GM19467 (cell line): ENCODE results near the gene AP3D1.
"Not testable (repeated sequence)": the region's sequence is repeated elsewhere in the genome, so short reads cannot be mapped to it uniquely, and the experiment has no call there.

ENCODE experiments used
- ATAC-seq: cut with Tn5 transposase; IDR thresholded peaks from one replicate; pipeline ENCODE4 v1.9.1; 2021; ENCODE audit warnings: mild to moderate bottlenecking, moderate library complexity; ENCODE audit not compliant: unreplicated experiment

AP3D1 gene

DNA sequence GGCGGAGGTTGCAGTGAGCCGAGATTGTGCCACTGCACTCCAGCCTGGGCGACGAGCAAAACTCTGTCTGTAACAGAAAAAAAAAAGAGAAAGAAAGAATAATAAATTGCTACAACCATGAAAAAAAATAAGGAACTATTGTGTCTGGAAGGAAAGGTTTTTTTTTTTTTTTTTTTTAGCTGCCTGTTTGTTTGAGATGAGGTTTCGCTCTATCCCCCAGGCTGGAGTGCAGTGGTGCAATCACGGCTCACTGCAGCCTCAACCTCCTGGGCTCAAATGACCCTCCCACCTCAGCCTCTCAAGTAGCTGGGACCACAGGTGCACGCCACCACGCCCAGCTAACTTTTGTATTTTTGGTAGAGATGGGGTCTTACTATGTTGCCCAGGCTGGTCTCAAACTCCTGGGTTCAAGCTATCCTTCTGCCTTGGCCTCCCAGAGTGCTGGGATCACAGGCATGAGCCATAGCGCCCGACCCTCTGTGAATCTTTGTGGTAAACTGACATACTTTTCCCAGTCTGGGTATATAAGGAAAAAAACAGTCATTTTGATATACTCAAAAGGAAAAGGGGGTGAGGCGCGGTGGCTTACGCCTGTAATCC, 59.3 kb downstream of the AP3D1 start:
- not testable (repeated sequence) for ATAC-seq

GRCh38 chr19:2089727-2090053, 61.7 kb downstream of the AP3D1 start:
- ATAC-seq: no peak

- no peak for ATAC-seq
Observed at GRCh38 chr19:2089001-2089711, 62.2 kb downstream of the AP3D1 start.

DNA sequence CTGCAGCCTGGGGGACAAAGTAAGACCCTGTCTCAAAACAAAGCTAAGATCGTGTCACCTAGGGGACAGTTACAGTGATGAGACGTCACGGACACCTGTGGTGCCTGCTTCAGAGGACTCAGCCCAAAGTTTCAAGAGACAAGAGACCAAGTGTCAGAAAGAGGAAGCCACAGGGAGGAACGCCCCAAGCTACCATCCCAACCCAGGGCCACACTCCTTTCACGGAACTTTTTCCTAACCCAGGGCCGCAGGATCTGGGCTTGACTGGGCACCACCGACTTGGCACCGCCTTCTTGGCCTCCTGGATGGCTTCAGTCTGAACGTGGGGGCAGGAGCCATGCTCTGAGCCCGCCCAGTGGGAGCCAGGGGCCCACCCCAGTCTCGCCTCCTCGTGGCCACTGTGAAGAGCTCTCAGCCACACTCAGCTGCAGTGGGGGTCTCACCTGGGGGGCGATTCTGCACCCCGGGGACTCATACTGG, 63.7 kb downstream of the AP3D1 start:
- no peak for ATAC-seq

- not testable (repeated sequence) for ATAC-seq
Observed at GRCh38 chr19:2086695-2087620, 64.4 kb downstream of the AP3D1 start.

DNA sequence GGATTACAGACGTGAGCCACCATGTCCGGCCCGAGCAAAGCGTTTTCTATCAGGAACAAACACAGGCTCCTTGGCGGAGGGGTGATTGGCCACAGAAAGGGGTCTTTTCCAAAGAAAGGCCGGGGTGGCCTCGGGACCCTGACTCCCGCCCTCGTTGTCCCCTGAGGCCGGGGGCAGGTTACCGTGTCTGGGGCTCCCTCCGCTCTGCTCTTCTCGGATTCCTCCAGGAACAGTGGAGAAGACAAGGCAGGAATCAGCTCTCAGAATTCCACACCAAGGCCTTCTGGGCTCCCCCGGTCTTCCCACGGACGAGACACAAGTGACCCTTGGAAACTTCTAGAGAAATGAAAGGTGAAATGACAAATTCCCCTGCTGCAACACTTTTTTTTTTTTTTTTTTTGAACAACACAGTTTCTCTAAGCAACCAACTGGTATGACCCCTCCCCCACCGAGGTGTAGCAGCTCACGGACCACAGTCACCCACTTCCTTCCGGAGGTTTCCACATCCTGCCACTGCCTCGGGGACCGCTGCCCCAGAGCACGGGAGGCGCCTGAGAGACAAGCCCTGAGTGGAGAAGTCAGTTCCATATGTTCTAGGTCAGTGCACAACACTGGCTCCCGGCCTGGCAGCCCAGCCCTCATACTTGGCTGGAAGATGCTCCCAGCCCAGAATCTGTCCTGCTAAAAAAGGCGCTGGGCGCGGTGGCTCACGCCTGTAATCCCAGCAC, 66.2 kb downstream of the AP3D1 start:
- ATAC-seq: peak; percentile 31

GRCh38 chr19:2083174-2083854, 68.1 kb downstream of the AP3D1 start:
- no peak for ATAC-seq

DNA sequence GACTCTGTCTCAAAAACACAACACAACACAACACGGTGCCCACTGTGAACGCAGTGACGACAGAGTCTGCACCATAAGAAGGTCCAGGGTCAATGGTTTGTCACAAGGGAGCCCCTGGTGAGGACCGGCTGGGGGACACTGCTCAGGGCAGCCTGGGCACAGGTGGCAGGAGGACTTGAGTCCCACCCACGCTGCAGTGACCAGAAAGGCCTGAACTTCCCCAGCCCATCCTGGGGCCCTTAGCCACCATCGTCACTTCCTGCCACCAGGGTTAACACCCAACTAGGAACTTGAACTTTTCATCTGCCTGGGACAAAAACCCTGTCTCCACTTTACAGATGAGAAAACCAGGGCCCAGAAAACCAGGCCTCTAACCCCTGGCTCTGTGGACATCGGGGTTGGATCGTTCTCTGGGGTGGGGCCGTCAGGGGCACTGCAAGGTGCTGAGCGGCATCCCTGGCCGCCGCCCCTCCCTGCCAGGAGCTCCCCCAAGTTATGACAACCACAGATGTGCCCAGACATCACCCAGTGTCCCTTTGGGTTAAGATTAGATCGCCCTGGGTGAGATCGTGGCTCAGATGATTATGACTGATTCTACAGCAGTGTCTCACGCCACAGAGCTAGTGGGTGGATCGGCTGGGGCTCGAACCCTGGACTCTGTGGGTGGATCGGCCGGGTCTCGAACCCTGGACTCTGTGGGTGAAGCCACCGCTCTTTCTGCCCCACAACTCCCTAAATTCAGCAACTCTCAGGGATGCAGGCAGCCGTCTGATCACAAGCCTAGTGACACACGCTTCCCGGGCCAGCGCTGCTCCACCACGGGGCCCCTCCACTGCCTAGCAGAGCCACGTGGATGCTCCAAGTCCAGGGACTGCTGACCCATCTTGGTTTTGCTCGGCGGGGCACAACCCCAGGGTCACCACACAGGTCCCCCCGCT, 69.2 kb downstream of the AP3D1 start:
- ATAC-seq: no peak

- ATAC-seq: no peak
Observed at GRCh38 chr19:2080336-2080988, 70.9 kb downstream of the AP3D1 start.

DNA sequence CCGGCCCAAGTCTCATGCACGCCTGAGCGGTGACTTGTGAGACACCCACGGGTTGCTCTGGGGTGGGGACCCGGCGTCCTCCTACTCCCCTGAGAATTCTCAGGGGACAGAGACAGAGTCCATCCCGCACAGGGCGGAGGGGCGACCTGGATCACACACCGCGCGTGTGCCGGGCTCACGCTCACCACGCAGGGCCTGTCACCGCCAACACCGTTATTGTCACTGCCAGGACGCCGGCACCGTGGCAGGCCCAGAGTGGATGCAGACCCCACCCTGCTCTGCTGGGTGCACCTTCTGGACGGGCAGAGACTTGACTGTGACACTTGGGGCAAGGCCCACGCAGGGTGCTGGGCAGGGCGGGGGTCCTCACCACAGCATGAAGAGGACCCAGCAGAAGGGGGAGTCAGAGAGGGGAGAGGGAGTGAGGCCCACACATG, 71.5 kb downstream of the AP3D1 start:
- ATAC-seq: no peak

GRCh38 chr19:2079076-2079864, 72.1 kb downstream of the AP3D1 start:
- no peak for ATAC-seq

GRCh38 chr19:2077833-2078619, 73.3 kb downstream of the AP3D1 start:
- ATAC-seq: no peak

DNA sequence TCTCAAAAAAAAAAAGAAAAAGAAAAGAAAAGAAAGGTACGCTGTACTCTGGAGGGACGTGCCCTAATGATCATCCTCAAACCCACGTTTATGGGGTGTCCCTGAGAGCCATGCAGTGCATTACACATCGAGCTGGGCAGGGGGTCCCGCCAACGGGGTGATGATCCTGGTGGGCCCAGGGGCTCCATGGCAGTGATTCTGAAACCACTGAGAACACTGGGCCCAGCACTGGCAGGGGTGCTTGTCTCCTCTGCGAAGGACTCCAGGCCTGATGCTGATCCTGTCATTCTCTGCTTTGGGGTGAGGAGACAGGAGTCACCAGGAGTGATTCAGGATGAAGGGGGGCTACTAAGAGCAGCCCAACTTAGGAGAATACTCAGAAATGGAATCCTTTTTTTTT, 74.0 kb downstream of the AP3D1 start:
- ATAC-seq: no peak

DNA sequence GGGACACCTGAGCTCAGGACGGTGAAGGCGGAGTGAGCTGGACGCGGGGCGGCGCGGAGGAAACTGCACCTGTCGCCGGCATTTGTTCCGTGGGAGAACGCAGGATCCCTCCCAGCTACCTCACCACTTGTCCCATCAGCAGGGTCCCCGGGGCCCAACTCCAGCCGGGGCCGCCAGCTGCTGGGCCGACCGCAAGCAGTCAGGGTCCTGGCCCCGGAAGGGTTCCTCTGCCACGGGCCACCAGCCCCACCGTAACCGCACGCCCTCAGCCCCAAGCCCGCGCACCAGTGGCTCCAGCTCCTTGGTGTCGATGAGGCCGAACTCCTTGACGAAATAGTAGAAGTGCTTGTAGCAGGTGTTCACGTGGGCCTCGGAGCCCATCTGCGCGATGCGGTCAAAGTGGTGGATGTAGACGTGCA, 74.8 kb downstream of the AP3D1 start:
- ATAC-seq: no peak

GRCh38 chr19:2072757-2073551, 78.4 kb downstream of the AP3D1 start:
- no peak for ATAC-seq

DNA sequence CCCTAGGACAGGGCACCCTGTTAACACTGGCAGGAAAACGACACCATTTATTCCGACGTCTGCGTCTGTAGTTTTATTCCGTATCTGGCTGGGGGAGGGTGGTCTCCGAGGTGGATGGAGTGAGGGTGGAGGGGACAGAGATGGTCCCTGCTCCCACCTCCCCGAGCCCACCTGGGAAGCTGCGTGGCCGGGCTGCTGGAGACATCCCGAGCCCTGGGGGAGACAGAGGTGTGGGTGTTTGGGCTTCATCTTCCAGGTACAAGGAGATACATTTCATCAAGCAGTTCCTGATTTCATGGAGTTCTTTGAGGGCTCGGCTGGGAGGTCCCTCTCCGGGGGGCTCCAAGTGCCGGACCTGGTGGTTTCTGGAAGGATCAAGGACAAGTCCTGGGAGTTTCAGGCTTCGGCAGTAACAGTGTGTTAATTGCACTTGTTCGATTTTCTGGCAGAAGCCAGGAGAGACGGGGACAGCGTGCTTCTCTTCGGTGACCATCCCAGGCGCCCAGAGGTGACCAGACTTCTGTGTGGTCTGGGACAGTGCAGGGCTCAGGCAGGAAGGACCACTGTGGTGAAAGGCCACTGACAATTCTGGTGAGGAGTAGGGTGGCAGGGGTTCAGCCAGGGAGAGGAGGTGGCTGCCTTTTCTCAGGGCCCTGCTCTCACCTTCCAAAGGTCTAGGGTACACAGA, 80.2 kb downstream of the AP3D1 start:
- ATAC-seq: no peak
